Measurements from ENCODE around the gene DUOXA1.

DNA sequence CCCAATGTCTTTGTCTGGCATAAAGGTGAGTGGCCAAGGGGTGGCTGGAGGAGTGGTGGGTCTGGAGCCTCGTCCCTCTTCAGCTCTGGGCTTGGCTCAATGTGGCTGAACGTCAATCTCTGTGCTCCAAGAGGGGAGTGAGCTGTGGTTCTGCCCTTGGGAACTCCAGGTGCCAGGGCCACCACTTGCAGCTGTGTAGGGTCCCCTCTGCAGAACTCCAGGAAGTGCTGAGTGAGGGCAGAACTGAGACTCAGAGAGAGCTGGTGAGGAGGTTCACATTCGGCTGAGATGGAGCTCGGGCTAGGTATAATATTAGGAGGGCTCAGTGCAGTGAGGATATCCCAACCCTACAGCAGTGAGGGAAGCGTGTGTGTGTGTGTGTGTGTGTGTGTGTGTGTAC lies 11.7 kb upstream of the DUOXA1 start:
- TF ChIP-seq, protein P1, sequence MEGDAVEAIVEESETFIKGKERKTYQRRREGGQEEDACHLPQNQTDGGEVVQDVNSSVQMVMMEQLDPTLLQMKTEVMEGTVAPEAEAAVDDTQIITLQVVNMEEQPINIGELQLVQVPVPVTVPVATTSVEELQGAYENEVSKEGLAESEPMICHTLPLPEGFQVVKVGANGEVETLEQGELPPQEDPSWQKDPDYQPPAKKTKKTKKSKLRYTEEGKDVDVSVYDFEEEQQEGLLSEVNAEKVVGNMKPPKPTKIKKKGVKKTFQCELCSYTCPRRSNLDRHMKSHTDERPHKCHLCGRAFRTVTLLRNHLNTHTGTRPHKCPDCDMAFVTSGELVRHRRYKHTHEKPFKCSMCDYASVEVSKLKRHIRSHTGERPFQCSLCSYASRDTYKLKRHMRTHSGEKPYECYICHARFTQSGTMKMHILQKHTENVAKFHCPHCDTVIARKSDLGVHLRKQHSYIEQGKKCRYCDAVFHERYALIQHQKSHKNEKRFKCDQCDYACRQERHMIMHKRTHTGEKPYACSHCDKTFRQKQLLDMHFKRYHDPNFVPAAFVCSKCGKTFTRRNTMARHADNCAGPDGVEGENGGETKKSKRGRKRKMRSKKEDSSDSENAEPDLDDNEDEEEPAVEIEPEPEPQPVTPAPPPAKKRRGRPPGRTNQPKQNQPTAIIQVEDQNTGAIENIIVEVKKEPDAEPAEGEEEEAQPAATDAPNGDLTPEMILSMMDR (conservative IDR thresholded peaks at IDR 0.05; ENCODE audit: low read length): no peak
- no peak for TF ChIP-seq EZH2phosphoT487 (IDR thresholded peaks at IDR 0.05; ENCODE audit: borderline replicate concordance)

Data from Loucy (cell line).